Measurements from ENCODE around the gene ARHGAP45. TPM values are rescaled to one million over a fixed set of nuclear protein-coding genes. Genes with fewer than 3 reads are reported as not detected.

ARHGAP45 gene
- total RNA-seq, 4 donors from 2014 or later = 28.4 to 66.9 (median 38.6) TPM

- Histone ChIP-seq H3K4me3 (peak overlapping the region in 1 of 4 donors; percentile 16), H3K36me3 (no peaks in the 10 kb centered on the region), H3K9me3 (no peaks in the 10 kb centered on the region), H3K27me3 (peaks cover 2 to 37% of the 10 kb centered on the region in 2 donors), H3K27ac (no peak overlapping the region), H3K4me1 (peaks cover 0 to 37% (median 21%) of the 10 kb centered on the region in 4 donors)
- 80% methylated on average over 23 to 27 of the region's 28 CpGs for WGBS, 2 donors
- no peak for DNase-seq (ENCODE audit: low spot score in 2 of 2)
- TF ChIP-seq CTCF (IDR thresholded peaks at IDR 0.05) = no peak
- no peak for TF ChIP-seq POLR2A (IDR thresholded peaks at IDR 0.05)
- TF ChIP-seq EP300 (IDR thresholded peaks at IDR 0.05) = no peak
These were observed 7.1 kb downstream of the ARHGAP45 start for GRCh38 chr19:1073956-1074517.

- TF ChIP-seq CTCF (IDR thresholded peaks at IDR 0.05) (no peak), POLR2A (IDR thresholded peaks at IDR 0.05) (no peak), EP300 (IDR thresholded peaks at IDR 0.05) (no peak)
- Histone ChIP-seq H3K4me1 (peaks cover 0 to 34% (median 19%) of the 10 kb centered on the region in 4 donors), H3K27me3 (peaks cover 2 to 30% of the 10 kb centered on the region in 2 donors), H3K36me3 (no peaks in the 10 kb centered on the region), H3K27ac (no peak overlapping the region), H3K9me3 (no peaks in the 10 kb centered on the region), H3K4me3 (peak overlapping the region in 2 of 4 donors; percentile 16 to 18)
- 64 to 70% methylated on average over 21 to 53 of the region's 54 CpGs for WGBS, 2 donors
- peak; percentile 70 to 82 for DNase-seq (ENCODE audit: low spot score in 2 of 2)
These were observed 7.7 kb downstream of the ARHGAP45 start for GRCh38 chr19:1074544-1075283.

DNA sequence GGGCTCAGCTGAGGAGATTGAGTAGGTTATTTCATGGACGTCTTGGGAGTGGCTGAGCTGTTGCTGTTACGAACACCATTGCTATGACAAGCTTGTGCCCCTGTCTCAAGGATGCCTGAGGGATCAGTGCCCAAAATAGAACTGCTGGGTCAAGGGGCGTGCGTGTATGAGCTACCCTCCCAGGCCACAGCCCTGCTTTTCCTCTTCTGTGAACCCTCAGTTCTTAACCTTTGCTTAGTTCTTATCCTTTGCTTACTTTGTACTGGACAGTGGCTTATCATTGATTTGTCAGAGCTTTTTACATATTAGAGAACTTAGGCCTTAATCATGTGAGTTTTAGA lies 9.0 kb downstream of the ARHGAP45 start:
- peaks cover 0 to 6% (median 0%) of the 10 kb centered on the region in 3 donors for H3K36me3 ChIP-seq
- H3K27me3 ChIP-seq = peaks cover 0 to 17% of the 10 kb centered on the region in 2 donors
- no peak for TF ChIP-seq CTCF (IDR thresholded peaks at IDR 0.05)
- TF ChIP-seq POLR2A (IDR thresholded peaks at IDR 0.05) = no peak
- TF ChIP-seq EP300 (IDR thresholded peaks at IDR 0.05) = no peak
- peak overlapping the region in 1 of 4 donors; percentile 29 for H3K27ac ChIP-seq
- DNase-seq (ENCODE audit: low spot score in 2 of 2) = no peak
- H3K9me3 ChIP-seq = no peaks in the 10 kb centered on the region
- H3K4me3 ChIP-seq = no peak overlapping the region
- peaks cover 0 to 34% (median 11%) of the 10 kb centered on the region in 4 donors for H3K4me1 ChIP-seq
- WGBS, 2 donors = 64 to 71% methylated on average over 4 of the region's 4 CpGs

DNA sequence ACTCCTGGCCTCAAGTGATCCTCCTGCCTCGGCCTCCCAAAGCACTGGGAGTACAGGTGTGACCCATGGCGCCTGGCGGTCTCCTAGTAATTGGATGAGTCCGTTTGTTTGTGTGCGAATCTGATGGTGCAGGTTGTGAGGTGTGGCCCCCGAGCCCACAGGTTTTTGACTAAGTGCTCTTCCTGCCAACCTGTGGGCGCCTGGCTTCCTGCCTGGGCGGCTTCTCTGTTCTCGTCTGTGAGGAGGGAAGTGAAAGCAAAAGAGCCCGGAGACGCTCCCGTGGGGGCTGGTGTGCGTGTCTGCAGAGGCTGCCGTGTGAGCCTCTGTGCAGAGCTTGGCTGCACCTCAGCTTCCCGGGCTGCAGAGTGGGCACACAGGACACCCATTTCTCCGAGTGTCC lies 10.0 kb downstream of the ARHGAP45 start:
- DNase-seq (ENCODE audit: low spot score in 2 of 2) = no peak

More for the DNA sequence above, 10.0 kb downstream of the ARHGAP45 start:
- Histone ChIP-seq H3K4me1 (peaks cover 0 to 28% (median 8%) of the 10 kb centered on the region in 4 donors), H3K9me3 (no peaks in the 10 kb centered on the region), H3K27ac (peak overlapping the region in 1 of 4 donors; percentile 62), H3K4me3 (peak overlapping the region in 1 of 4 donors; percentile 12), H3K36me3 (peaks cover 0 to 12% (median 0%) of the 10 kb centered on the region in 3 donors), H3K27me3 (peaks cover 0 to 10% of the 10 kb centered on the region in 2 donors)
- 51 to 56% methylated on average over 16 of the region's 16 CpGs for WGBS, 2 donors
- TF ChIP-seq EP300 (IDR thresholded peaks at IDR 0.05) (no peak), POLR2A (IDR thresholded peaks at IDR 0.05) (no peak), CTCF (IDR thresholded peaks at IDR 0.05) (no peak)

Data from tibial nerve (tissue), 4 donors.